H9 (cell line): ENCODE results near the gene HUWE1. TPM values are rescaled to one million over a fixed set of nuclear protein-coding genes. Genes with fewer than 3 reads are reported as not detected.

ENCODE experiments used
- DNase-seq: peaks from one replicate; pipeline ENCODE4 v3.0.0-alpha.2; 2017
- H2AFZ ChIP-seq: one replicate; pipeline ENCODE4 v1.6.1; 2013; ENCODE audit warnings: mild to moderate bottlenecking, low read length, control low read depth, moderate library complexity
- H2AK5ac ChIP-seq: 2 replicates; pipeline ENCODE4 v1.6.1; 2013; ENCODE audit warnings: low read length, control low read depth, mixed read lengths; ENCODE audit not compliant: insufficient read length
- H2BK120ac ChIP-seq: one replicate; pipeline ENCODE4 v1.6.1; 2013; ENCODE audit warnings: low read depth, mild to moderate bottlenecking, low read length, control low read depth, inconsistent platforms; ENCODE audit not compliant: poor library complexity, severe bottlenecking
- H2BK12ac ChIP-seq: 2 replicates; pipeline ENCODE4 v1.6.1; 2013; ENCODE audit warnings: low read length, control low read depth, mixed read lengths, low read depth; ENCODE audit not compliant: insufficient read length
- H2BK15ac ChIP-seq: 2 replicates; pipeline ENCODE4 v1.6.1; 2013; ENCODE audit warnings: low read depth, low read length, control low read depth
- H2BK20ac ChIP-seq: one replicate; pipeline ENCODE4 v1.6.1; 2013; ENCODE audit warnings: low read depth, mild to moderate bottlenecking, low read length, control low read depth, inconsistent platforms; ENCODE audit not compliant: poor library complexity, severe bottlenecking
- H2BK5ac ChIP-seq: 2 replicates; pipeline ENCODE4 v1.6.1; 2013; ENCODE audit warnings: low read length, control low read depth, mixed read lengths; ENCODE audit not compliant: insufficient read length
- H3K14ac ChIP-seq: 2 replicates; pipeline ENCODE4 v1.6.1; 2013; ENCODE audit warnings: low read length, control low read depth; ENCODE audit not compliant: insufficient read depth
- H3K18ac ChIP-seq: 2 replicates; pipeline ENCODE4 v1.6.1; 2013; ENCODE audit warnings: low read depth, mild to moderate bottlenecking, mixed read lengths, low read length, control low read depth; ENCODE audit not compliant: insufficient read length
- H3K23ac ChIP-seq: 2 replicates; pipeline ENCODE4 v1.6.1; 2013; ENCODE audit warnings: low read length, control low read depth, mixed read lengths, low read depth; ENCODE audit not compliant: insufficient read length
- H3K23me2 ChIP-seq: 2 replicates; pipeline ENCODE4 v1.6.1; 2013; ENCODE audit warnings: low read depth, mild to moderate bottlenecking, mixed read lengths, low read length, control low read depth; ENCODE audit not compliant: insufficient read length, poor library complexity, severe bottlenecking
- H3K27ac ChIP-seq: 2 replicates; pipeline ENCODE4 v1.5.1; 2013; ENCODE audit warnings: low read length, control low read depth, mixed read lengths, low read depth; ENCODE audit not compliant: insufficient read length
- H3K27me3 ChIP-seq: 2 replicates; pipeline ENCODE4 v1.6.1; 2013; ENCODE audit warnings: low read length, control low read depth, inconsistent platforms; ENCODE audit not compliant: insufficient read depth
- H3K4ac ChIP-seq: 2 replicates; pipeline ENCODE4 v1.6.1; 2013; ENCODE audit warnings: low read depth, mild to moderate bottlenecking, control low read depth, inconsistent platforms, low read length, moderate library complexity
- H3K4me1 ChIP-seq: 2 replicates; pipeline ENCODE4 v1.6.1; 2013; ENCODE audit warnings: low read length, control low read depth, inconsistent platforms; ENCODE audit not compliant: insufficient read depth
- H3K4me2 ChIP-seq: 2 replicates; pipeline ENCODE4 v1.6.1; 2013; ENCODE audit warnings: low read length, control low read depth, mixed read lengths; ENCODE audit not compliant: insufficient read length, insufficient read depth
- H3K56ac ChIP-seq: 2 replicates; pipeline ENCODE4 v1.6.1; 2013; ENCODE audit warnings: low read depth, mild to moderate bottlenecking, mixed read lengths, low read length, control low read depth; ENCODE audit not compliant: insufficient read length
- H3K79me1 ChIP-seq: 2 replicates; pipeline ENCODE4 v1.6.1; 2013; ENCODE audit warnings: low read depth, mild to moderate bottlenecking, moderate library complexity, low read length, control low read depth, inconsistent platforms; ENCODE audit not compliant: insufficient read depth, poor library complexity, severe bottlenecking
- H3K79me2 ChIP-seq: 2 replicates; pipeline ENCODE4 v1.6.1; 2013; ENCODE audit warnings: low read length, control low read depth, inconsistent platforms; ENCODE audit not compliant: insufficient read depth
- H3K9ac ChIP-seq: 2 replicates; pipeline ENCODE4 v1.6.1; 2013; ENCODE audit warnings: low read length, control low read depth, mixed read lengths; ENCODE audit not compliant: insufficient read length; ENCODE audit errors: extremely low read depth
- H3K9me3 ChIP-seq: one replicate; pipeline ENCODE4 v1.6.1; 2013; ENCODE audit warnings: low read depth, low read length, inconsistent platforms; ENCODE audit not compliant: control insufficient read depth
- H3T11ph ChIP-seq: one replicate; pipeline ENCODE4 v1.6.1; 2013; ENCODE audit warnings: mild to moderate bottlenecking, low read length, control low read depth, inconsistent platforms
- H4K20me1 ChIP-seq: one replicate; pipeline ENCODE4 v1.6.1; 2013; ENCODE audit not compliant: control insufficient read depth, insufficient read length, insufficient read depth
- H4K5ac ChIP-seq: 2 replicates; pipeline ENCODE4 v1.6.1; 2013; ENCODE audit warnings: low read depth, mild to moderate bottlenecking, mixed read lengths, low read length, control low read depth; ENCODE audit not compliant: insufficient read length
- H4K8ac ChIP-seq: replicated peaks from 2 replicates; pipeline ENCODE4 v1.6.1; 2013; ENCODE audit warnings: low read length, control low read depth, mixed read lengths, low read depth; ENCODE audit not compliant: insufficient read length
- H4K91ac ChIP-seq: 2 replicates; pipeline ENCODE4 v1.6.1; 2013; ENCODE audit warnings: low read depth, mild to moderate bottlenecking, moderate library complexity, mixed read lengths, low read length, control low read depth; ENCODE audit not compliant: insufficient read length
- H3K27ac Mint-ChIP-seq, 3 experiments: 2 replicates in 2 of 3; 3 replicates in 1 of 3; pipeline ENCODE4 v1.8.0; 2020 to 2021; ENCODE audit warnings: mixed read lengths in 3 of 3, mild to moderate bottlenecking in 1 of 3, moderate library complexity in 1 of 3
- H3K27me3 Mint-ChIP-seq: 2 replicates; pipeline ENCODE4 v1.8.0; 2021; ENCODE audit warnings: low read depth, mild to moderate bottlenecking, moderate library complexity, mixed read lengths
- H3K36me3 Mint-ChIP-seq, 3 experiments: 2 replicates in 2 of 3; 3 replicates in 1 of 3; pipeline ENCODE4 v1.8.0; 2020 to 2021; ENCODE audit warnings: low read depth in 3 of 3, mixed read lengths in 3 of 3; ENCODE audit not compliant: insufficient read depth in 1 of 3
- H3K4me1 Mint-ChIP-seq, 2 experiments: 2 replicates each; pipeline ENCODE4 v1.8.0; 2020; ENCODE audit warnings: mixed read lengths in 2 of 2
- H3K4me3 Mint-ChIP-seq, 2 experiments: 2 replicates in 1 of 2; 3 replicates in 1 of 2; pipeline ENCODE4 v1.8.0; 2020 to 2021; ENCODE audit warnings: mild to moderate bottlenecking in 2 of 2, mixed read lengths in 2 of 2, moderate library complexity in 1 of 2
- H3K9me3 Mint-ChIP-seq, 2 experiments: 2 replicates in 1 of 2; 3 replicates in 1 of 2; pipeline ENCODE4 v1.8.0; 2020; ENCODE audit warnings: mild to moderate bottlenecking in 2 of 2, mixed read lengths in 2 of 2, moderate library complexity in 1 of 2
- CTCF ChIP-seq: fragments of 200-600 bp; sonication (generic); conservative IDR thresholded peaks from 3 replicates; pipeline ENCODE4 v1.8.0; 2021; ENCODE audit warnings: antibody characterized with exemption, mild to moderate bottlenecking
- WGBS: extraction: QIAGEN DNeasy Blood & Tissue Kit; methylation state at CpG from one replicate; pipeline ENCODE4 v1.1.7; 2013; ENCODE audit warnings: missing lambda C conversion rate, low lambda C conversion rate, mixed read lengths; ENCODE audit not compliant: insufficient read length; ENCODE audit errors: extremely low coverage; 5-methylcytosine and 5-hydroxymethylcytosine counted together
- total RNA-seq: library from RNA; stranded (reverse); gene quantifications from 2 replicates; pipeline ENCODE4 v1.2.1, GENCODE V29; 2021

HUWE1 gene
- total RNA-seq, 1 experiment from 2014 or later: 230 TPM

GRCh38 chrX:53556868-53557267 lies 129.7 kb downstream of the HUWE1 start:
- Histone ChIP-seq H3K27me3 (no peaks in the 10 kb centered on the region), H3K23me2 (no peaks in the 10 kb centered on the region)

More at GRCh38 chrX:53556868-53557267, 129.7 kb downstream of the HUWE1 start:
- no peak overlapping the region for H4K91ac ChIP-seq
- H3K27ac ChIP-seq: no peak overlapping the region
- no peak overlapping the region for H3K14ac ChIP-seq
- H2BK5ac ChIP-seq: no peak overlapping the region
- Mint-ChIP-seq H3K4me3 (no peak overlapping the region), H3K9me3 (peaks cover 59 to 66% of the 10 kb centered on the region in 2 experiments), H3K4me1 (no peaks in the 10 kb centered on the region), H3K27ac (no peak overlapping the region), H3K36me3 (peaks cover 62 to 88% (median 84%) of the 10 kb centered on the region in 3 experiments), H3K27me3 (no peaks in the 10 kb centered on the region)
- no peak overlapping the region for H3K4me2 ChIP-seq
- H2BK15ac ChIP-seq: no peak overlapping the region
- no peak overlapping the region for H3K23ac ChIP-seq
- no peaks in the 10 kb centered on the region for H3K79me1 ChIP-seq
- no peak overlapping the region for H3K56ac ChIP-seq
- H2AFZ ChIP-seq: no peak overlapping the region
- TF ChIP-seq CTCF: no peak
- no peak overlapping the region for H2BK20ac ChIP-seq
- H2AK5ac ChIP-seq: no peak overlapping the region
- peaks cover 62% of the 10 kb centered on the region for H3K9me3 ChIP-seq
- H4K8ac ChIP-seq: no peak overlapping the region
- no peak overlapping the region for H3K4ac ChIP-seq
- no peaks in the 10 kb centered on the region for H4K20me1 ChIP-seq
- no peak overlapping the region for H3K18ac ChIP-seq
- no peak overlapping the region for H4K5ac ChIP-seq
- no peak for DNase-seq
- H3K4me1 ChIP-seq: no peaks in the 10 kb centered on the region
- no CpG with 5 or more reads among the region's 3 CpGs for WGBS
- H3T11ph ChIP-seq: no peak overlapping the region
- H3K9ac ChIP-seq: no peak overlapping the region
- no peaks in the 10 kb centered on the region; the same call in 1 of the 2 replicates for H3K79me2 ChIP-seq
- no peak overlapping the region for H2BK120ac ChIP-seq
- no peak overlapping the region for H2BK12ac ChIP-seq
